Duodenal mucosa (tissue), 2 donors: ENCODE results near the gene SPHK1.

Source experiments
- H3K27ac ChIP-seq: one replicate; pipeline ENCODE4 v1.7.0; 2013; ENCODE audit warnings: low read depth, low read length
- H3K27me3 ChIP-seq, 2 donors: one replicate each; pipeline ENCODE4 v1.7.0; 2013; ENCODE audit warnings: low read length in 2 of 2, control low read depth in 1 of 2; ENCODE audit not compliant: insufficient read depth in 2 of 2, control insufficient read depth in 1 of 2
- H3K36me3 ChIP-seq, 2 donors: one replicate each; pipeline ENCODE4 v1.7.0; 2013; ENCODE audit warnings: low read length in 2 of 2, control low read depth in 1 of 2; ENCODE audit not compliant: insufficient read depth in 2 of 2, control insufficient read depth in 1 of 2
- H3K4me1 ChIP-seq, 2 donors: one replicate each; pipeline ENCODE4 v1.7.0; 2013; ENCODE audit warnings: low read length in 2 of 2, control low read depth in 1 of 2; ENCODE audit not compliant: insufficient read depth in 2 of 2, control insufficient read depth in 1 of 2
- H3K4me3 ChIP-seq, 2 donors: one replicate each; pipeline ENCODE4 v1.7.0; 2013; ENCODE audit warnings: low read length in 2 of 2, low read depth in 1 of 2
- H3K9ac ChIP-seq, 2 donors: one replicate each; pipeline ENCODE4 v1.7.0; 2013; ENCODE audit warnings: low read length in 2 of 2, low read depth in 1 of 2
- H3K9me3 ChIP-seq, 2 donors: one replicate each; pipeline ENCODE4 v1.7.0; 2013; ENCODE audit warnings: low read length in 2 of 2, control low read depth in 1 of 2; ENCODE audit not compliant: control insufficient read depth in 1 of 2

Gene SPHK1

GRCh38 chr17:76383546-76384221 lies 725 bp upstream of the SPHK1 start:
- H3K9ac ChIP-seq: peak overlapping the region; percentile 18 to 54
- no peaks in the 10 kb centered on the region for H3K9me3 ChIP-seq
- peaks cover 0 to 6% of the 10 kb centered on the region in 2 donors for H3K27me3 ChIP-seq
- H3K27ac ChIP-seq: peak overlapping the region; percentile 42
- peak overlapping the region; percentile 69 to 70 for H3K4me3 ChIP-seq
- no peaks in the 10 kb centered on the region for H3K36me3 ChIP-seq
- peaks cover 3 to 33% of the 10 kb centered on the region in 2 donors for H3K4me1 ChIP-seq

- peaks cover 3 to 33% of the 10 kb centered on the region in 2 donors for H3K4me1 ChIP-seq
These were observed 830 bp downstream of the SPHK1 start for GRCh38 chr17:76384987-76385891.

GRCh38 chr17:76385892-76386786 lies 1.7 kb downstream of the SPHK1 start:
- Histone ChIP-seq H3K27me3 (peaks cover 0 to 6% of the 10 kb centered on the region in 2 donors), H3K9ac (peak overlapping the region in 1 of 2 donors; percentile 39), H3K27ac (no peak overlapping the region)

More at GRCh38 chr17:76384987-76385891, 830 bp downstream of the SPHK1 start:
- H3K4me3 ChIP-seq: peak overlapping the region; percentile 66 to 70
- no peaks in the 10 kb centered on the region for H3K9me3 ChIP-seq
- peak overlapping the region; percentile 10 for H3K27ac ChIP-seq
- H3K9ac ChIP-seq: peak overlapping the region; percentile 43 to 58
- peaks cover 0 to 6% of the 10 kb centered on the region in 2 donors for H3K27me3 ChIP-seq
- H3K36me3 ChIP-seq: peaks cover under 1 to 4% of the 10 kb centered on the region in 2 donors

GRCh38 chr17:76386966-76387765 lies 2.8 kb downstream of the SPHK1 start:
- Histone ChIP-seq H3K4me3 (no peak overlapping the region), H3K27ac (no peak overlapping the region), H3K36me3 (peaks cover 6 to 19% of the 10 kb centered on the region in 2 donors), H3K27me3 (peaks cover 0 to 6% of the 10 kb centered on the region in 2 donors), H3K9ac (no peak overlapping the region), H3K9me3 (no peaks in the 10 kb centered on the region), H3K4me1 (peaks cover 3 to 36% of the 10 kb centered on the region in 2 donors)

More at GRCh38 chr17:76385892-76386786, 1.7 kb downstream of the SPHK1 start:
- no peaks in the 10 kb centered on the region for H3K9me3 ChIP-seq
- H3K4me1 ChIP-seq: peaks cover 3 to 33% of the 10 kb centered on the region in 2 donors
- peaks cover 6 to 11% of the 10 kb centered on the region in 2 donors for H3K36me3 ChIP-seq
- H3K4me3 ChIP-seq: peak overlapping the region; percentile 66 to 70

- Histone ChIP-seq H3K4me1 (peaks cover 0 to 28% of the 10 kb centered on the region in 2 donors), H3K9me3 (no peaks in the 10 kb centered on the region), H3K27ac (no peak overlapping the region), H3K4me3 (no peak overlapping the region), H3K36me3 (peaks cover 12 to 26% of the 10 kb centered on the region in 2 donors), H3K27me3 (no peaks in the 10 kb centered on the region), H3K9ac (no peak overlapping the region)
These were observed 4.8 kb downstream of the SPHK1 start for GRCh38 chr17:76388966-76389888.

GRCh38 chr17:76390003-76390421 lies 5.6 kb downstream of the SPHK1 start:
- Histone ChIP-seq H3K4me3 (no peak overlapping the region), H3K27me3 (no peaks in the 10 kb centered on the region), H3K36me3 (peaks cover 12 to 27% of the 10 kb centered on the region in 2 donors), H3K9ac (no peak overlapping the region), H3K27ac (no peak overlapping the region), H3K9me3 (no peaks in the 10 kb centered on the region), H3K4me1 (peaks cover 0 to 26% of the 10 kb centered on the region in 2 donors)

GRCh38 chr17:76391200-76391715 lies 6.8 kb downstream of the SPHK1 start:
- H3K36me3 ChIP-seq: peaks cover 15 to 34% of the 10 kb centered on the region in 2 donors
- H3K4me3 ChIP-seq: no peak overlapping the region

GRCh38 chr17:76394166-76394565 lies 9.8 kb downstream of the SPHK1 start:
- no peaks in the 10 kb centered on the region for H3K27me3 ChIP-seq
- no peak overlapping the region for H3K27ac ChIP-seq
- H3K9ac ChIP-seq: no peak overlapping the region
- H3K36me3 ChIP-seq: peaks cover 35 to 52% of the 10 kb centered on the region in 2 donors
- H3K4me3 ChIP-seq: no peak overlapping the region
- H3K4me1 ChIP-seq: peaks cover 11 to 15% of the 10 kb centered on the region in 2 donors
- H3K9me3 ChIP-seq: no peaks in the 10 kb centered on the region

More at GRCh38 chr17:76391200-76391715, 6.8 kb downstream of the SPHK1 start:
- Histone ChIP-seq H3K9me3 (no peaks in the 10 kb centered on the region), H3K27ac (no peak overlapping the region), H3K9ac (no peak overlapping the region), H3K4me1 (peaks cover 9 to 24% of the 10 kb centered on the region in 2 donors), H3K27me3 (no peaks in the 10 kb centered on the region)
